ENCODE data around the gene MFAP1. TPM values are rescaled to one million over a fixed set of nuclear protein-coding genes. Genes with fewer than 3 reads are reported as not detected.
"Not testable (repeated sequence)": the region's sequence is repeated elsewhere in the genome, so short reads cannot be mapped to it uniquely, and the experiment has no call there.

Gene MFAP1, protein sequence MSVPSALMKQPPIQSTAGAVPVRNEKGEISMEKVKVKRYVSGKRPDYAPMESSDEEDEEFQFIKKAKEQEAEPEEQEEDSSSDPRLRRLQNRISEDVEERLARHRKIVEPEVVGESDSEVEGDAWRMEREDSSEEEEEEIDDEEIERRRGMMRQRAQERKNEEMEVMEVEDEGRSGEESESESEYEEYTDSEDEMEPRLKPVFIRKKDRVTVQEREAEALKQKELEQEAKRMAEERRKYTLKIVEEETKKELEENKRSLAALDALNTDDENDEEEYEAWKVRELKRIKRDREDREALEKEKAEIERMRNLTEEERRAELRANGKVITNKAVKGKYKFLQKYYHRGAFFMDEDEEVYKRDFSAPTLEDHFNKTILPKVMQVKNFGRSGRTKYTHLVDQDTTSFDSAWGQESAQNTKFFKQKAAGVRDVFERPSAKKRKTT
- 10 to 100 TPM; 34.4 to 37.3 TPM for total RNA-seq

DNA sequence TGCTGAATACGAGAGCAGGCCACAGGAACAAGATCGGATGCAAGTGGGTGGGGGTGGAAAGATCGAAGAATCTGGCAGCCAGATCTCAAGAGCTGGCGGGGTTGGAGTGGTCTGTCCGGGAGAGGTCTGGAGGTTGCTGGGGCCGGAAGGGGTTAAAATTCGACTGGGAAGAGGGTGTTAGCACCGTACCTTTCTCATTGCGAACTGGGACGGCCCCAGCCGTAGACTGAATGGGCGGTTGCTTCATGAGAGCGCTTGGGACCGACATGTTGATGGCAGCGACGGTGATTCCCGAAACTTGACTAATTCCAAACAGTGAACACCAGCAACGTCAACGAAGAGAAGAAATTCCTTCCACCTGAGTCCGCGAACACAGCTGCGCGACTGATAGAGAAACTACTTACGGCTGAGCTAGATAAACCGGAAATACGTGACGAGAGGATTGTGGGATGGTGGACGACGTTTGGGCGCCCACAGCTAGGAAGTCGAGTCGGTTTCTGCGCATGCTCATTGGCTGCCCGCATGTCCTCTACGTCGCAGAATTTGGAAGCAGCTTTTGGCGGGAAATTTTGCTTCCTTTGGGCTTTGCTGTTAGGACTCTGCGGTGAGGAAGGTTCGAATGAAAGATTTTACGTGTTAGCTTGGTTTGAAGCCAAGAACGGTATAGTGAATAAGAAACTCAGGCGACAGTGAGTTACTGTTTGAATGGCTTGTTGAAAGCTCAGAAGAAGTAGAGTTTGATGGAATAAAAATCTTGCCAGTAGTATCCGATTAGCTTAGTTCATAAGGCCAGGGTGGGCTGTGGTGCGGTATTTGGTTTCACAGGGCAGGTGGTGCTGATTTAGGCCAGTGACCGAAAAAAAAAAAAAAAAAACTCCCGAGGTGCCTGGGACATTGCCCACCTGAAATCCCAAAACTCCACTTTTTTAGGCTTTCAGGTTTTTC is at the start of gene MFAP1:
Gene MFAP1 (minus strand): TSS at position 389 of the 945 bp plus-strand sequence. CDS start 121 bp downstream, at position 268.
- Mint-ChIP-seq H3K4me3 (peak within 1 kb of the TSS; percentile 98), H3K27me3 (no peaks in the 10 kb centered on the region), H3K27ac (peak within 1 kb of the TSS; percentile 93), H3K4me1 (peaks cover 71% of the 10 kb centered on the region), H3K9me3 (peaks cover 3% of the 10 kb centered on the region), H3K36me3 (ENCODE audit: low read depth) (peaks cover 37% of the 10 kb centered on the region)
- CTCF ChIA-PET: interaction anchor here (0.6 to 1.5 kb wide), 7 partner anchors 8 to 82 kb away, joined by 3 to 6 read pairs (median 4); partner anchors contain the start of genes ELL3, HYPK and SERINC4
- DNase-seq: peak; percentile 93
- POLR2A ChIA-PET: interaction anchor here (0.6 to 10.8 kb wide), 14 partner anchors 8 to 78 kb away, joined by 3 to 163 read pairs (median 6); partner anchors contain the start of genes ELL3, HYPK, PDIA3 and SERF2

DNA sequence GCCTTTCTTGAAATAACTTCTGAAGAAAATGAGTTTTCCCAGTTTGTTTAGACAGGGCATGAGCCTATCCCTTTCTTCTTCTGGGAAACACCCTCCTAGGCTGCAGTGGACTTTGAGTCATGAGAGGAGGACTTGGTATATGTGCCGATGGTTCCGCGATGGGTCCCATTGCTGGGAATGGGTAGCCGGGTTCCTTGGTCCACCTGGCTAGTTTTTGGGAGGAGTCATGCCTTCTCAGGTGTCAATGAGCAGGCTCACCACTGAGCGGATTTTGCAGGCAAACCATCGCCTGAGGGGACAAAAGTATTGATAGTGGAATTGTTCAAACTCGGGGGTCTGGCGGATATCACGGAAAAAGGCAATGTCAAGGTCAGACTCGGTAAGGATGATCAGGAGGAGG is 49.2 kb upstream of the MFAP1 start:
- CTCF ChIA-PET: interaction anchor here (0.6 kb wide), 1 partner anchor 30 kb away, joined by 3 read pairs; no protein-coding TSS in a partner anchor
- DNase-seq: no peak
- Mint-ChIP-seq H3K4me3 (no peak overlapping the region), H3K27me3 (no peaks in the 10 kb centered on the region), H3K4me1 (no peaks in the 10 kb centered on the region), H3K36me3 (ENCODE audit: low read depth) (peaks cover 53% of the 10 kb centered on the region), H3K9me3 (no peaks in the 10 kb centered on the region), H3K27ac (no peak overlapping the region)
- POLR2A ChIA-PET: no interaction called here

DNA sequence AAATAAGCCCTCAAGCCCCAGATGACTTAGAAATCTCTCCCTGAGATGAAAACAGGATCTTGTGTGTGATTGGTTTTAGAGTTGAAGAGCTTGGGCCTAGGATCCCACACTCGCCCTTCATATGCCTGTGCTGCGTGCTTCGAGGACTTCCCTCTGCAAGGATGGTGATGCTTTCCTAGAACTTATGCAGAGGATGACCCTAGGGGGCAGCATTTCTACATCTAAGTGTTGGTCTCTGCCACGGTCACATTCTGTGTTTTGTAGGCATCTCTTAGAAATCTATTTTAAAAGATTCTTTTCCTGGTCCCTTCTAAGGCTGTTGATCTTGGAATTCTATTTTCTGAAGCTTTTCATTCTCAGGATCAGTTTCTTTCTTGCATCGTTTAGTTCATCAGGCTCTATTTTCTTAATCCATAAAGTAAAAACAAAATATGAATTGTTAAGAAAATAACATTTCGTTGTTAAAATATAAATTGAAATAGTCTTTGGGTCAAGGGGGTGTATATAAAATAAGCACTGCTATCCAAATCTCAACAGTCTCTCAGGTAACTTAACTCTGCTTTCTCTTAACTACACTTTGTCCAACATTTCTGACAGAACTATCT is 48.0 kb upstream of the MFAP1 start:
- POLR2A ChIA-PET: interaction anchor here (1.3 kb wide), 1 partner anchor 9 kb away, joined by 4 read pairs; no protein-coding TSS in a partner anchor
- CTCF ChIA-PET: interaction anchor here (1.5 kb wide), 1 partner anchor 19 kb away, joined by 3 read pairs; no protein-coding TSS in a partner anchor
- no peak overlapping the region for H3K4me3 Mint-ChIP-seq
- H3K36me3 Mint-ChIP-seq (ENCODE audit: low read depth): peaks cover 55% of the 10 kb centered on the region
- no peak for DNase-seq
- no peak overlapping the region for H3K27ac Mint-ChIP-seq
- no peaks in the 10 kb centered on the region for H3K9me3 Mint-ChIP-seq
- H3K27me3 Mint-ChIP-seq: no peaks in the 10 kb centered on the region
- H3K4me1 Mint-ChIP-seq: no peaks in the 10 kb centered on the region

DNA sequence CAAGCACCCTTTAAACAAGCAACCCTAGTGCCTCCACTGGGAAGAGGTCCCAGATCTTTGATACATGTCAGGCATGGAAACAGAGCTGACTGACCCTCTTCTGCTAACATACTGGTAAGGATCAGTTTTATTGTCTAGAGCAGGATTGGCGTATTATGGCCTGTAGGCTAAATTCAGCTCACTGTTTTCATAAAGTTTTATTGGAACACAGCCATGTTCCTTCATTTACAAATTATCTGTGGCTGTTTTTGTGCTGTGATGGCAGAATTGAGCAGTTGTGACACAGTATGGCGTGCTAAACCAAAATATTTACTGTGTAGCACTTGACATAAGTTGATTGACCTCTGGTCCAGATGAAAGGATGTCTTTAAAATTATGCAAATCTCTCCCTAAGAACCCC is 47.3 kb upstream of the MFAP1 start:
- Mint-ChIP-seq H3K4me3 (no peak overlapping the region), H3K9me3 (no peaks in the 10 kb centered on the region), H3K36me3 (ENCODE audit: low read depth) (peaks cover 60% of the 10 kb centered on the region), H3K27ac (no peak overlapping the region), H3K27me3 (no peaks in the 10 kb centered on the region), H3K4me1 (no peaks in the 10 kb centered on the region)
- DNase-seq: no peak
- CTCF ChIA-PET: interaction anchor here (1.5 kb wide), 1 partner anchor 19 kb away, joined by 3 read pairs; no protein-coding TSS in a partner anchor
- POLR2A ChIA-PET: no interaction called here

DNA sequence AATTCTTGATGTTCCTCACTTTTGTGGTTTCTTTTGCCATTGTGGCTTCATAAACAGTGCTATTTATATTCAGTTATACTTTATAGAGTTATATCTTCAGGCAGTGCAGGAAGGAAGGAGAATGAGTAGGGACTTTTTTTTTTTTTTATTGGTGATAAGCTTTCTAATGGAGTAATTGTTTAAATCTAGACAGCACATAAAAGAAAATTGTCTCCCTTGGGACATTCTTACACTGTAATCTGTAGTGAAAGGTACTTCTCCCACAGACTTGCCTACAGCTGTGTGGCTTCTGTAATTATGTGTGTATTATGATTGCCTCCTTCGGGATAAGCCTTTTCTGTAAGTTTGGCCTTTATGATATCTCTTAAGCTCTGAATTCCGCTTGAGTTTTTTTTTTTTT is 43.9 kb upstream of the MFAP1 start:
- no peak overlapping the region for H3K4me3 Mint-ChIP-seq
- no peaks in the 10 kb centered on the region for H3K27me3 Mint-ChIP-seq
- no peak for DNase-seq
- H3K4me1 Mint-ChIP-seq: no peaks in the 10 kb centered on the region
- H3K36me3 Mint-ChIP-seq (ENCODE audit: low read depth): peaks cover 61% of the 10 kb centered on the region
- no peak overlapping the region for H3K27ac Mint-ChIP-seq
- ChIA-PET POLR2A (interaction anchor here (0.6 kb wide), 1 partner anchor 540 kb away, joined by 3 read pairs; no protein-coding TSS in a partner anchor), CTCF (no interaction called here)
- no peaks in the 10 kb centered on the region for H3K9me3 Mint-ChIP-seq

DNA sequence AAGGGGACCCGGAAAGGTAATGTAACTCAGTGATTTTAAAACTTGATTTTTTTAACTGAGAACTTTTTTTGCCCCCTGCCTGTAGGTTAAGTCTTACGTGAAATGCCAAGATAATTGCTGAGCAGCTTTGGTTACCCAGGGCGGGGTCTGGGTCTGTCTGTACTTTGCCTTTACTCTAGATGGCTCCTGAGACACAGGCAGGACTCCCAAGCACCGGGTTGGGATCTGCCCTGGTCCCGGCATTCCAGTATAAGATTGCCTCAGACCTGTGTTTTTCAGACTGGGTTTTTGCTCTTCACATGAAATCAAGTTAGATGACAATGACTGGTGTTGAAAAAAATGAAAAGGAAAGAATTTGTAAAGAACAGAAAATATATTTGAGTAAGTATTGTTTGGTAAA is 42.6 kb upstream of the MFAP1 start:
- no peak overlapping the region for H3K4me3 Mint-ChIP-seq
- peaks cover 55% of the 10 kb centered on the region for H3K36me3 Mint-ChIP-seq (ENCODE audit: low read depth)
- no peak for DNase-seq
- ChIA-PET POLR2A (no interaction called here), CTCF (no interaction called here)
- no peaks in the 10 kb centered on the region for H3K4me1 Mint-ChIP-seq
- H3K27ac Mint-ChIP-seq: no peak overlapping the region
- H3K9me3 Mint-ChIP-seq: no peaks in the 10 kb centered on the region
- H3K27me3 Mint-ChIP-seq: no peaks in the 10 kb centered on the region

DNA sequence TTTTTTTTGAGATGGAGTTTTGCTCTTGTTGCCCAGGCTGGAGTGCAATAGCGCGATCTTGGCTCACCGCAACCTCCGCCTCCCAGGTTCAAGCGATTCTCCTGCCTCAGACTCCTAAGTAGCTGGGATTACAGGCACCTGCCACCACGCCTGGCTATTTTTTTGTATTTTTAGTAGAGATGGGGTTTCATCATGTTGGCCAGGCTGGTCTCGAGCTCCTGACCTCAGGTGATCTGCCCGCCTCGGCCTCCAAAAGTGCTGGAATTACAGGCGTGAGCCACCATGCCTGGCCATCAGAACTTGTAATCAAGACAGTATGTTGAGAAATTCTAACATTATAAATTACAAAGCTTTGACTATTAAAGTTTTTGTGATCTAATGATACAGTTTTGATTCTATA is 42.1 kb upstream of the MFAP1 start:
- POLR2A ChIA-PET, H3K27me3 Mint-ChIP-seq, DNase-seq, CTCF ChIA-PET, H3K4me3 Mint-ChIP-seq, H3K9me3 Mint-ChIP-seq, H3K4me1 Mint-ChIP-seq, H3K27ac Mint-ChIP-seq: not testable (repeated sequence)
- peaks cover 55% of the 10 kb centered on the region for H3K36me3 Mint-ChIP-seq (ENCODE audit: low read depth)

DNA sequence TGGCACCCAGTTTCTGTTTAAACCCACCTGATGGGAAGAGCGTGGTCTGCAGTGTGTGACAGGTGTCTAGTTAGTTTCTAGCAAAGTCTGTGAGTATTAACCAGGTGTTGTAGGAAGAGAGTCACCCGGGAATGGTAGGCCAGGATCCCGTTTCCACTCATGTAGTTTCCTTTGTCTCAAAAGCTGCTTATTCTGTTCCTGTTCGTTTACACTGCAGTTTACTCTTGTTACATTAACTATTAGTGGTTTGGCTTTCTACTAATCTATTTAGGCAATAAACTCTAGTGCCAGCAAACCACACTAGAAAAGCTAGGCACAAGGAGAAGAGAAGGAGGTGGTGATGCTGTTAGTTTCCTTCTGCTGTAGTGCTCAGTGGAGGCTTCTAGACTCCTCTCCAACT is 35.1 kb upstream of the MFAP1 start:
- ChIA-PET POLR2A (interaction anchor here (2.7 kb wide), 1 partner anchor 34 kb away, joined by 6 read pairs; the partner anchor contains the start of gene MFAP1), CTCF (no interaction called here)
- Mint-ChIP-seq H3K36me3 (ENCODE audit: low read depth) (peaks cover 68% of the 10 kb centered on the region), H3K27ac (no peak overlapping the region), H3K27me3 (no peaks in the 10 kb centered on the region), H3K4me1 (peaks cover 2% of the 10 kb centered on the region), H3K4me3 (no peak overlapping the region), H3K9me3 (no peaks in the 10 kb centered on the region)
- no peak for DNase-seq

DNA sequence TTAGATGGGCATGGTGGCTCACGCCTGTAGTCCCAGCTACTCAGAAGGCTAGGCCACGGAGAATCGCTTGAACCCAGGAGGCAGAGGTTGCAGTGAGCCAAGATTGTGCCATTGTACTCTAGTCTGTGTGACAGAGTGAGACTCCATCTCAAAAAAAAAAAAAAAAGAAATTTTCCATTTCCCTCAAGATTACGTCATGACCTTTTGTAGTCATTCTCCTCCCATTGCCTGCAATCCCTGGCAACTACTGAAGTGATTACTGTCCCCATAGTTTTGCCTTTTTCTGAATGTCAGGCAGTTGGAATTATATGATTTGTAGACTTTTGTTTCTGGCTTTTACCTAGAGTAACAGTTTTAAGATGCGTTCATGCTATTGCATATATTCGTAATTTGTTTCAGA is 30.3 kb upstream of the MFAP1 start:
- Mint-ChIP-seq H3K27ac (no peak overlapping the region), H3K4me1 (peaks cover 2% of the 10 kb centered on the region), H3K9me3 (no peaks in the 10 kb centered on the region), H3K4me3 (no peak overlapping the region), H3K27me3 (no peaks in the 10 kb centered on the region), H3K36me3 (ENCODE audit: low read depth) (peaks cover 78% of the 10 kb centered on the region)
- ChIA-PET CTCF (interaction anchor here (0.7 kb wide), 1 partner anchor 1237 kb away, joined by 4 read pairs; no protein-coding TSS in a partner anchor), POLR2A (interaction anchor here (1.0 kb wide), 1 partner anchor 15 kb away, joined by 4 read pairs; no protein-coding TSS in a partner anchor)
- DNase-seq: no peak

DNA sequence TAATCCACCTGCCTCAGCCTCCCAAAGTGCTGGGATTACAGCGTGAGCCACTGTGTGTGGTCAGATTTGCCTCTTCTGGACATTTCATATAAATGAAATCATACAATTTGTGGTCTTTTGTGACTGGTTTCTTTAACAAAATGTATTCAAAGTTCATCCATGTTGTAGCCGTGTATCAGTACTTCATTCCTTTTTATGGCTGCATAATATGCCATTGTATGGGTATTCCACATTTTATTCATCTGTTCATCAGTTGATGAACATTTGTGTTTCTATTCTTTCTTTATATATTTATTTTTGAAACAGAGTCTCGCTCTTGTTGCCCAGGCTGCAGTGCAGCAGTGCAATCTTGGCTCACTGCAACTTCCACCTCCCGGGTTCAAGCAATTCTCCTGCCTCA is 28.1 kb upstream of the MFAP1 start:
- H3K9me3 Mint-ChIP-seq: no peaks in the 10 kb centered on the region
- ChIA-PET CTCF (no interaction called here), POLR2A (interaction anchor here (3.5 kb wide), 1 partner anchor 28 kb away, joined by 9 read pairs; the partner anchor contains the start of gene MFAP1)
- H3K4me1 Mint-ChIP-seq: peaks cover 2% of the 10 kb centered on the region
- no peak overlapping the region for H3K27ac Mint-ChIP-seq
- DNase-seq: no peak
- H3K36me3 Mint-ChIP-seq (ENCODE audit: low read depth): peaks cover 68% of the 10 kb centered on the region
- H3K27me3 Mint-ChIP-seq: no peaks in the 10 kb centered on the region
- no peak overlapping the region for H3K4me3 Mint-ChIP-seq

DNA sequence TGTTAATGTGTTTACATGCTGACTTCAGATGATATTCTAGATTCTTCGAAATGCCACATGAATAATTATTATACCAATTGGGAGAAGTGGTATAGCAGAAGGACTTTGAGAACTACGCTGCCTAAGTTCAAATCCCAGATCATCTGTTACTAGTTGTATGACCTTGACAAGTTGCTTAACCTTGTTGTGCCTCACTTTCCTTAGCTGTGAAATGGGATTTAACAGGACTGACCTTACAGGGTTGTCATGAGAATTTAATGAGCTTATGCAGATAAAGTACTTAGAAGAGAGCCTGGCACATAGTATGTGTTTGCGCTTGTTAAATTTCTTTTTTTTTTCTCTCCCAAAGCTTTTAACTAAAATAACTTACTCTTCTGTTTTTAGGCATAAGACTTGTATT is 26.8 kb upstream of the MFAP1 start:
- H3K36me3 Mint-ChIP-seq (ENCODE audit: low read depth): peaks cover 59% of the 10 kb centered on the region
- H3K9me3 Mint-ChIP-seq: no peaks in the 10 kb centered on the region
- H3K4me1 Mint-ChIP-seq: peaks cover 2% of the 10 kb centered on the region
- no peak for DNase-seq
- H3K27me3 Mint-ChIP-seq: no peaks in the 10 kb centered on the region
- no peak overlapping the region for H3K27ac Mint-ChIP-seq
- POLR2A ChIA-PET: interaction anchor here (1.0 to 3.5 kb wide), 3 partner anchors 20 to 27 kb away, joined by 3 to 9 read pairs (median 7); partner anchors contain the start of gene MFAP1
- H3K4me3 Mint-ChIP-seq: no peak overlapping the region
- CTCF ChIA-PET: interaction anchor here (0.6 to 0.9 kb wide), 2 partner anchors 30 to 1550 kb away, joined by 3 to 4 read pairs; no protein-coding TSS in a partner anchor

DNA sequence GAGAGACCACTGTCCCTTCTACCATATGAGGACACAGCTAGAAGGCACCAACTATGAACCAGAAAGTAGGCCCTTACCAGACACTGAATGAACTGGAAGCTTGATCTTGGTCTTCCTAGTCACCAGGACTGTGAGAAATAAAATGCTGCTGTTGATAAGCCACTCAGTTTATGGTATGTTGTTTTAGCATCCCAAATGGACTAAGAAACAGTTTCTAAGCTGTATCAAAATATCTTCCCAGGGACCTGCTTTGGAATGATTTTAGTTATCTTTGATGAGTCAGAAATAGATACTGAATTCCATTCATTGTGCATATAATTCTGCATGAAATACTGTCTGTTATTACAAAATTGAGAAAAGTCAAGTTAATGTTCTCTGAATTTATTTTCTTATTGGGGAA is 20.9 kb upstream of the MFAP1 start:
- Mint-ChIP-seq H3K4me1 (peaks cover 4% of the 10 kb centered on the region), H3K36me3 (ENCODE audit: low read depth) (peaks cover 51% of the 10 kb centered on the region), H3K9me3 (no peaks in the 10 kb centered on the region), H3K27me3 (no peaks in the 10 kb centered on the region), H3K4me3 (no peak overlapping the region), H3K27ac (no peak overlapping the region)
- ChIA-PET POLR2A (interaction anchor here (1.5 kb wide), 1 partner anchor 10 kb away, joined by 5 read pairs; no protein-coding TSS in a partner anchor), CTCF (no interaction called here)
- no peak for DNase-seq
